SK-N-SH (cell line): ENCODE results near the gene OGDH. TPM values are rescaled to one million over a fixed set of nuclear protein-coding genes. Genes with fewer than 3 reads are reported as not detected.

Experiments used
- CTCF ChIA-PET: fragments of 300-600, 350-600 bp; formaldehyde crosslinking; extraction: SDS; loops from one replicate; lab custom pipeline; 2021; lab: Yijun Ruan, JAX
- POLR2A ChIA-PET: fragments of 350-600 bp; sonication (Branson Sonifier 250); formaldehyde crosslinking; extraction: SDS; loops from one replicate; lab custom pipeline; 2020; ENCODE audit warnings: antibody characterized with exemption, inconsistent platforms; lab: Yijun Ruan, JAX
- DNase-seq: peaks from one replicate; pipeline ENCODE4 v3.0.0; 2012
- H2AFZ ChIP-seq: fragments of 200-600 bp; sonication (generic); 2 replicates; pipeline ENCODE4 v1.8.1; 2016; ENCODE audit warnings: antibody characterized with exemption, mild to moderate bottlenecking, low read depth
- H3F3A ChIP-seq: fragments of 200-600 bp; sonication (generic); replicated peaks from 2 replicates; pipeline ENCODE3; 2016; ENCODE audit warnings: antibody characterized with exemption, mild to moderate bottlenecking; ENCODE audit not compliant: insufficient read depth
- H3K27ac ChIP-seq, 2 experiments: fragments of 200-500 bp in 1 of 2; fragments of 200-600 bp in 1 of 2; sonication (Bioruptor generic) in 1 of 2; sonication (generic), shearing (Covaris generic) in 1 of 2; 2 replicates each; pipeline versions ENCODE4 v1.5.1 to v1.6.1; 2014 to 2016; ENCODE audit warnings: low read depth in 2 of 2, inconsistent platforms in 1 of 2, low read length in 1 of 2, mild to moderate bottlenecking in 1 of 2, mixed read lengths in 1 of 2
- H3K27me3 ChIP-seq: fragments of 200-600 bp; sonication (generic), shearing (Covaris generic); 2 replicates; pipeline ENCODE4 v1.6.1; 2016; ENCODE audit warnings: mixed run types; ENCODE audit not compliant: insufficient read depth
- H3K36me3 ChIP-seq, 2 experiments: fragments of 200-500 bp in 1 of 2; fragments of 200-600 bp in 1 of 2; sonication (Bioruptor generic) in 1 of 2; sonication (generic) in 1 of 2; replicated peaks in 1 of 2; 2 replicates each; pipeline versions ENCODE3 to v1.5.1; 2014 to 2016; ENCODE audit warnings: low read length in 1 of 2, mild to moderate bottlenecking in 1 of 2; ENCODE audit not compliant: insufficient read depth in 2 of 2, control insufficient read depth in 1 of 2
- H3K4me1 ChIP-seq, 2 experiments: fragments of 200-500 bp in 1 of 2; fragments of 200-600 bp in 1 of 2; sonication (Bioruptor generic) in 1 of 2; sonication (generic), shearing (Covaris generic) in 1 of 2; 2 replicates each; pipeline versions ENCODE4 v1.5.1 to v1.6.1; 2014 to 2016; ENCODE audit warnings: low read depth in 1 of 2, low read length in 1 of 2, mixed run types in 1 of 2; ENCODE audit not compliant: insufficient read depth in 2 of 2, control insufficient read depth in 1 of 2
- H3K4me2 ChIP-seq: fragments of 200-600 bp; sonication (generic), shearing (Covaris generic); 2 replicates; pipeline ENCODE4 v1.6.1; 2017; ENCODE audit warnings: mixed run types
- H3K4me3 ChIP-seq, 2 experiments: fragments of 200-500 bp in 1 of 2; fragments of 200-600 bp in 1 of 2; sonication (Bioruptor generic) in 1 of 2; sonication (generic), shearing (Covaris generic) in 1 of 2; 2 replicates each; pipeline versions ENCODE4 v1.5.1 to v1.8.1; 2014 to 2016; ENCODE audit warnings: low read depth in 2 of 2, inconsistent platforms in 1 of 2, low read length in 1 of 2, mild to moderate bottlenecking in 1 of 2, mixed read lengths in 1 of 2, moderate library complexity in 1 of 2
- H3K79me2 ChIP-seq: fragments of 200-600 bp; sonication (generic); 2 replicates; pipeline ENCODE4 v1.8.1; 2017; ENCODE audit warnings: mild to moderate bottlenecking; ENCODE audit not compliant: insufficient read depth
- H3K9ac ChIP-seq: fragments of 200-600 bp; sonication (generic); 2 replicates; pipeline ENCODE4 v1.6.1; 2017; ENCODE audit warnings: mixed run types
- H3K9me2 ChIP-seq: fragments of 200-600 bp; sonication (generic); 2 replicates; pipeline ENCODE4 v1.6.1; 2017; ENCODE audit warnings: mixed run types
- H3K9me3 ChIP-seq: fragments of 200-600 bp; sonication (generic); 2 replicates; pipeline ENCODE4 v1.6.1; 2017; ENCODE audit warnings: mixed run types, mild to moderate bottlenecking, moderate library complexity
- H4K20me1 ChIP-seq: fragments of 200-600 bp; sonication (generic); 2 replicates; pipeline ENCODE4 v1.6.1; 2017; ENCODE audit warnings: mild to moderate bottlenecking, mixed run types; ENCODE audit not compliant: insufficient read depth
- EP300 ChIP-seq, 2 experiments: IDR thresholded peaks; 2 replicates each; pipeline versions ENCODE4 v1.4.0 to v1.6.1; 2012; ENCODE audit warnings: borderline replicate concordance in 1 of 2, low read depth in 1 of 2, low read length in 1 of 2
- FOSL2 ChIP-seq: IDR thresholded peaks from 2 replicates; pipeline ENCODE4 v1.4.0; 2012; ENCODE audit warnings: low read depth, mild to moderate bottlenecking, moderate library complexity, borderline replicate concordance
- FOXJ3 ChIP-seq: sonication (generic); formaldehyde crosslinking; IDR thresholded peaks from 2 replicates; pipeline ENCODE4 v1.5.1; 2020; ENCODE audit warnings: mild to moderate bottlenecking, missing genetic modification reagents
- FOXM1 ChIP-seq: IDR thresholded peaks from 2 replicates; pipeline ENCODE4 v1.4.0; 2012; ENCODE audit warnings: low read depth, mild to moderate bottlenecking
- NFIC ChIP-seq: IDR thresholded peaks from 2 replicates; pipeline ENCODE4 v1.4.0; 2012; ENCODE audit warnings: borderline replicate concordance
- NRF1 ChIP-seq: IDR thresholded peaks from 2 replicates; pipeline ENCODE4 v1.6.1; 2012; ENCODE audit warnings: low read depth, mild to moderate bottlenecking, low read length
- RAD21 ChIP-seq: IDR thresholded peaks from 2 replicates; pipeline ENCODE4 v1.6.1; 2012; ENCODE audit warnings: mild to moderate bottlenecking, low read length
- SMC3 ChIP-seq: IDR thresholded peaks from 2 replicates; pipeline ENCODE4 v1.6.1; 2012; ENCODE audit warnings: low read depth, low read length, improper control_type of control experiment
- YY1 ChIP-seq: IDR thresholded peaks from 2 replicates; pipeline ENCODE4 v1.4.0; 2012; ENCODE audit warnings: low read depth, mild to moderate bottlenecking
- WGBS: methylation state at CpG from one replicate; pipeline ENCODE4 v1.1.6; 2017; ENCODE audit warnings: low lambda C conversion rate; 5-methylcytosine and 5-hydroxymethylcytosine counted together
- polyA plus RNA-seq, 3 experiments: library from polyadenylated mRNA; depleted of rRNA; stranded (reverse); fragments of >200 nt; gene quantifications; 2 replicates each; pipeline ENCODE4 v1.2.3, GENCODE V29; 2012
- TF ChIP-seq, protein P1 (sequence below): IDR thresholded peaks from 2 replicates; pipeline ENCODE4 v1.6.1; 2012; ENCODE audit warnings: mild to moderate bottlenecking, low read depth, low read length, moderate library complexity
- TF ChIP-seq, protein P2 (sequence below): IDR thresholded peaks from 2 replicates; pipeline ENCODE4 v1.4.0; 2012; ENCODE audit warnings: low read depth
- TF ChIP-seq, protein P3 (sequence below): IDR thresholded peaks from 2 replicates; pipeline ENCODE4 v1.4.0; 2012; ENCODE audit warnings: low read depth, borderline replicate concordance
- TF ChIP-seq, protein P4 (sequence below): fragments of 200-600 bp; sonication (generic); IDR thresholded peaks from 2 replicates; pipeline ENCODE4 v1.6.1; 2017; ENCODE audit warnings: antibody characterized with exemption, mild to moderate bottlenecking, moderate library complexity

The OGDH gene
- polyA plus RNA-seq, 1 of the 3 experiments (the other 2 are of a cell fraction) = 69.4 TPM

DNA sequence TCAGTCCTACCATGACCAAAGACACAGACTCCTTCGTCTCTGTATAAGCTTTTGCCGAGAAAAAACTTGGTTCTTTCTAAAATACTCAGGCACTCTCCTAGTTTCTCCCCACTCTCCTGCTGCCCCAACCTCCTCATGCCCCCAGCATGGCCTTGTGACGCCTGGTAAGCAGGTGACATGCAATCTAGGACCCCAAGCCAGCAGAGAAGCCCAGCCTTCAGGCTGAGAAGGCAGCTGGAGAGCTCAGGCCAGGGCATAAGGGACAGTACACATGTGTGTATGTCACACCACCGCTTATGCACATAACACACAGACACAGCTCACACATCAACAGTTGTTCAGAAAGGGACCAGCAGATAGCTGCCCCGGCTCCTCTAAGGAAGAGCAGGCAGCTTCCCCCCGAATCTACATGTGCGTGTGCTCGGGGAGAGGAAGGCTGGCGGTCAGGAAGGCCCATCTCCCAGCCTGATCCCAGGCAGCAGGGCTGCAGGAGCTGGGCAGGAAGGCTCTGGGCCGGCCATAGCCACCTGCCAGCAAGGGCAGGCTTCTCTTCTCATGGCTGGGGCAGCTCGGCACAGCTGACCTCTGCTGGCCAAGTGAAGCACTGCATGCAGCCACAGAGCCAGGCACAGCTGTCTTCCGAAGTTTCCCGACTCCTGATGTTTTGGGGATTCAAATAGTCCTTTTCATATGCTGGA lies 41.2 kb upstream of the OGDH start:
- DNase-seq = peak; percentile 80
- H3F3A ChIP-seq = peaks cover 8% of the 10 kb centered on the region
- WGBS = 67% methylated on average over 7 of the region's 13 CpGs

DNA sequence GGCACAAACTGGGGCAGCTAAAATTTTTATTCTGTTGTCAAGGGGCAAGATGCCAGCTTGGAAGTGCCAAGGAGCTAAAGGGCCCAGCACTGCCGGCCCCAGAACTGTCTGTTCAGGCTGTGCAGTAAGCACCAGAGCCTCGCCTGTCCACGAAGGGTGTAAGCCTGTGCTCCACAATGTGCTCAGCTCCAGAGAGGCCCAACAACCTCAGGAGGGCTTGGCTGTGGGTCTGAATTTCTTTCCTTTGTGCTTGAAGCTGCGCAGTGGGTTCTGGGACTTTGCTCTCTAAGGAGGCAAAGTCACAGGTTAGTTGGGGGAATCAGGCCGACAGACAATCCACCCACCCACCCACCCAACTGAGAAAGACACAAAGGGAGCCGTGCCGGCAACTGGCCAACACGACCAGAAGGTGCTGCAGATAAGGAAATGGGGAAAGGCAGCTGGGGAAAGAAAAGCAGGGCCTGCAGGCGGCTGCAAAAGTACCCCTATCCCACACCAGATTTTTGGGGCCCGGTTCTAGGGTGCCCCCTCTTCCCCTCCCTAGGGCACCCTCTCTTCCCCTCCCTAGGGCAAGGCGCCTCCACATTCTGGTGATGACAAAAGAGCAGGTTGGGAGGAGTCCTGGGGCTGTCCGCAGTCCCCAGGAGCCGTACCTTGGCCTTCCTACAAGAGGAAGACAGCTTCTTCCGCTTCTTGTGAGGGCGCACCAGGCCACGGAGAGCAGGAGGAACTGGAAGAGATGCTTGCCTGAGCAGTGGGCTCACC lies 40.5 kb upstream of the OGDH start:
- peaks cover 10% of the 10 kb centered on the region for H4K20me1 ChIP-seq
- 89% methylated on average over 16 of the region's 16 CpGs for WGBS
- H3K4me2 ChIP-seq = no peak overlapping the region
- no peak for DNase-seq
- no peaks in the 10 kb centered on the region for H3K27me3 ChIP-seq
- H3K4me1 ChIP-seq = peaks cover 4 to 5% of the 10 kb centered on the region in 2 experiments; a peak in 2 of 4 replicates
- peaks cover 8% of the 10 kb centered on the region for H3F3A ChIP-seq
- no peaks in the 10 kb centered on the region for H3K9me3 ChIP-seq
- H3K9ac ChIP-seq = no peak overlapping the region
- H3K4me3 ChIP-seq = no peak overlapping the region; a peak in 1 of 4 replicates
- H3K9me2 ChIP-seq = no peaks in the 10 kb centered on the region
- POLR2A ChIA-PET = interaction anchor here (1.2 to 3.3 kb wide), 4 partner anchors 8 to 365 kb away, joined by 3 to 12 read pairs (median 8); partner anchors contain the start of genes DDX56, NUDCD3 and YKT6
- H3K79me2 ChIP-seq = peaks cover 10% of the 10 kb centered on the region; the same call in 1 of the 2 replicates
- CTCF ChIA-PET = interaction anchor here (0.5 to 7.2 kb wide), 62 partner anchors 10 to 572 kb away, joined by 3 to 98 read pairs (median 4); partner anchors contain the start of genes DDX56, H2AZ2, NPC1L1 and NUDCD3
- no peak overlapping the region for H3K27ac ChIP-seq
- peaks cover 39 to 68% of the 10 kb centered on the region in 2 experiments for H3K36me3 ChIP-seq
- no peak overlapping the region for H2AFZ ChIP-seq
- TF ChIP-seq, protein P1, sequence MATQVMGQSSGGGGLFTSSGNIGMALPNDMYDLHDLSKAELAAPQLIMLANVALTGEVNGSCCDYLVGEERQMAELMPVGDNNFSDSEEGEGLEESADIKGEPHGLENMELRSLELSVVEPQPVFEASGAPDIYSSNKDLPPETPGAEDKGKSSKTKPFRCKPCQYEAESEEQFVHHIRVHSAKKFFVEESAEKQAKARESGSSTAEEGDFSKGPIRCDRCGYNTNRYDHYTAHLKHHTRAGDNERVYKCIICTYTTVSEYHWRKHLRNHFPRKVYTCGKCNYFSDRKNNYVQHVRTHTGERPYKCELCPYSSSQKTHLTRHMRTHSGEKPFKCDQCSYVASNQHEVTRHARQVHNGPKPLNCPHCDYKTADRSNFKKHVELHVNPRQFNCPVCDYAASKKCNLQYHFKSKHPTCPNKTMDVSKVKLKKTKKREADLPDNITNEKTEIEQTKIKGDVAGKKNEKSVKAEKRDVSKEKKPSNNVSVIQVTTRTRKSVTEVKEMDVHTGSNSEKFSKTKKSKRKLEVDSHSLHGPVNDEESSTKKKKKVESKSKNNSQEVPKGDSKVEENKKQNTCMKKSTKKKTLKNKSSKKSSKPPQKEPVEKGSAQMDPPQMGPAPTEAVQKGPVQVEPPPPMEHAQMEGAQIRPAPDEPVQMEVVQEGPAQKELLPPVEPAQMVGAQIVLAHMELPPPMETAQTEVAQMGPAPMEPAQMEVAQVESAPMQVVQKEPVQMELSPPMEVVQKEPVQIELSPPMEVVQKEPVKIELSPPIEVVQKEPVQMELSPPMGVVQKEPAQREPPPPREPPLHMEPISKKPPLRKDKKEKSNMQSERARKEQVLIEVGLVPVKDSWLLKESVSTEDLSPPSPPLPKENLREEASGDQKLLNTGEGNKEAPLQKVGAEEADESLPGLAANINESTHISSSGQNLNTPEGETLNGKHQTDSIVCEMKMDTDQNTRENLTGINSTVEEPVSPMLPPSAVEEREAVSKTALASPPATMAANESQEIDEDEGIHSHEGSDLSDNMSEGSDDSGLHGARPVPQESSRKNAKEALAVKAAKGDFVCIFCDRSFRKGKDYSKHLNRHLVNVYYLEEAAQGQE = no peak
- TF ChIP-seq FOSL2 = no peak
- TF ChIP-seq, protein P2, sequence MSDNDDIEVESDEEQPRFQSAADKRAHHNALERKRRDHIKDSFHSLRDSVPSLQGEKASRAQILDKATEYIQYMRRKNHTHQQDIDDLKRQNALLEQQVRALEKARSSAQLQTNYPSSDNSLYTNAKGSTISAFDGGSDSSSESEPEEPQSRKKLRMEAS = no peak
- TF ChIP-seq FOXM1 = no peak
- no peak for TF ChIP-seq NRF1
- TF ChIP-seq, protein P3, sequence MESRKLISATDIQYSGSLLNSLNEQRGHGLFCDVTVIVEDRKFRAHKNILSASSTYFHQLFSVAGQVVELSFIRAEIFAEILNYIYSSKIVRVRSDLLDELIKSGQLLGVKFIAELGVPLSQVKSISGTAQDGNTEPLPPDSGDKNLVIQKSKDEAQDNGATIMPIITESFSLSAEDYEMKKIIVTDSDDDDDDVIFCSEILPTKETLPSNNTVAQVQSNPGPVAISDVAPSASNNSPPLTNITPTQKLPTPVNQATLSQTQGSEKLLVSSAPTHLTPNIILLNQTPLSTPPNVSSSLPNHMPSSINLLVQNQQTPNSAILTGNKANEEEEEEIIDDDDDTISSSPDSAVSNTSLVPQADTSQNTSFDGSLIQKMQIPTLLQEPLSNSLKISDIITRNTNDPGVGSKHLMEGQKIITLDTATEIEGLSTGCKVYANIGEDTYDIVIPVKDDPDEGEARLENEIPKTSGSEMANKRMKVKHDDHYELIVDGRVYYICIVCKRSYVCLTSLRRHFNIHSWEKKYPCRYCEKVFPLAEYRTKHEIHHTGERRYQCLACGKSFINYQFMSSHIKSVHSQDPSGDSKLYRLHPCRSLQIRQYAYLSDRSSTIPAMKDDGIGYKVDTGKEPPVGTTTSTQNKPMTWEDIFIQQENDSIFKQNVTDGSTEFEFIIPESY = no peak
- TF ChIP-seq YY1 = no peak
- TF ChIP-seq RAD21 = no peak

More for the DNA sequence above, 41.2 kb upstream of the OGDH start:
- ChIA-PET CTCF (interaction anchor here (0.5 to 7.2 kb wide), 67 partner anchors 9 to 573 kb away, joined by 3 to 98 read pairs (median 4); partner anchors contain the start of genes DDX56, H2AZ2, NPC1L1 and NUDCD3), POLR2A (interaction anchor here (0.5 to 3.3 kb wide), 7 partner anchors 9 to 365 kb away, joined by 3 to 12 read pairs (median 4); partner anchors contain the start of genes DDX56, NUDCD3 and YKT6)
- Histone ChIP-seq H3K4me1 (peaks cover 4 to 5% of the 10 kb centered on the region in 2 experiments; a peak in 2 of 4 replicates), H3K9me3 (no peaks in the 10 kb centered on the region), H3K9me2 (no peaks in the 10 kb centered on the region), H4K20me1 (peaks cover 10% of the 10 kb centered on the region), H3K27me3 (no peaks in the 10 kb centered on the region), H3K9ac (no peak overlapping the region), H3K27ac (no peak overlapping the region), H2AFZ (no peak overlapping the region), H3K4me3 (no peak overlapping the region; a peak in 1 of 4 replicates), H3K4me2 (no peak overlapping the region), H3K79me2 (peaks cover 3% of the 10 kb centered on the region; the same call in 1 of the 2 replicates), H3K36me3 (peaks cover 33 to 61% of the 10 kb centered on the region in 2 experiments)
- TF ChIP-seq SMC3 (peak; percentile 90), FOXJ3 (CRISPR knock-in tag) (no peak), NFIC (no peak), RAD21 (peak; percentile 78), EP300 (IDR thresholded peaks at IDR 0.05; ENCODE audit: borderline replicate concordance in 1 of 2, low read depth in 1 of 2, low read length in 1 of 2) (no peak)
- TF ChIP-seq, protein P4, sequence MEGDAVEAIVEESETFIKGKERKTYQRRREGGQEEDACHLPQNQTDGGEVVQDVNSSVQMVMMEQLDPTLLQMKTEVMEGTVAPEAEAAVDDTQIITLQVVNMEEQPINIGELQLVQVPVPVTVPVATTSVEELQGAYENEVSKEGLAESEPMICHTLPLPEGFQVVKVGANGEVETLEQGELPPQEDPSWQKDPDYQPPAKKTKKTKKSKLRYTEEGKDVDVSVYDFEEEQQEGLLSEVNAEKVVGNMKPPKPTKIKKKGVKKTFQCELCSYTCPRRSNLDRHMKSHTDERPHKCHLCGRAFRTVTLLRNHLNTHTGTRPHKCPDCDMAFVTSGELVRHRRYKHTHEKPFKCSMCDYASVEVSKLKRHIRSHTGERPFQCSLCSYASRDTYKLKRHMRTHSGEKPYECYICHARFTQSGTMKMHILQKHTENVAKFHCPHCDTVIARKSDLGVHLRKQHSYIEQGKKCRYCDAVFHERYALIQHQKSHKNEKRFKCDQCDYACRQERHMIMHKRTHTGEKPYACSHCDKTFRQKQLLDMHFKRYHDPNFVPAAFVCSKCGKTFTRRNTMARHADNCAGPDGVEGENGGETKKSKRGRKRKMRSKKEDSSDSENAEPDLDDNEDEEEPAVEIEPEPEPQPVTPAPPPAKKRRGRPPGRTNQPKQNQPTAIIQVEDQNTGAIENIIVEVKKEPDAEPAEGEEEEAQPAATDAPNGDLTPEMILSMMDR = peak; percentile 99
- TF ChIP-seq, protein P2 = no peak
